ENCODE measurements around the gene ABHD16A. TPM values are rescaled to one million over a fixed set of nuclear protein-coding genes. Genes with fewer than 3 reads are reported as not detected.

ABHD16A gene
- total and polyA plus RNA-seq, 4 experiments from 2014 or later: 35.9 to 69.2 (median 56.4) TPM

- intact Hi-C loops (cut with micrococcal nuclease): no loop called here
- H3K9me3 Mint-ChIP-seq: no peaks in the 10 kb centered on the region
- H3K9me3 ChIP-seq (ENCODE audit: control insufficient read depth in 1 of 2, low read length in 2 of 2): no peaks in the 10 kb centered on the region
- H3K36me3 Mint-ChIP-seq: peaks cover 25 to 71% of the 10 kb centered on the region in 2 donors
- H3K27me3 ChIP-seq (ENCODE audit: insufficient read depth, low read length): no peaks in the 10 kb centered on the region
- no peak overlapping the region for H3K4me3 ChIP-seq (ENCODE audit: low read length in 2 of 2)
- H3K36me3 ChIP-seq (ENCODE audit: insufficient read depth, low read length): peaks cover 66% of the 10 kb centered on the region
- DNase-seq: no peak
- H3K27ac ChIP-seq (ENCODE audit: low read depth, low read length): no peak overlapping the region
- H3K4me1 ChIP-seq (ENCODE audit: insufficient read depth, low read length): no peaks in the 10 kb centered on the region
- H3K27ac Mint-ChIP-seq: peak overlapping the region in 6 of 7 donors; percentile 9 to 83 (median 62)
- CTCF ChIA-PET (ENCODE audit: partially characterized antibody): interaction anchor here (1.0 to 1.9 kb wide), 8 partner anchors 9 to 185 kb away, joined by 3 to 5 read pairs (median 3); partner anchors contain the start of genes LY6G5C and MPIG6B
- POLR2A ChIA-PET (ENCODE audit: partially characterized antibody): interaction anchor here (1.0 to 1.6 kb wide), 2 partner anchors 12 to 174 kb away, joined by 3 to 4 read pairs; no protein-coding TSS in a partner anchor
- H3K4me3 Mint-ChIP-seq: no peak overlapping the region
- peaks cover 0 to 3% (median under 1%) of the 10 kb centered on the region in 4 donors for H3K4me1 Mint-ChIP-seq
- H3K27me3 Mint-ChIP-seq: no peaks in the 10 kb centered on the region
These were observed 12.7 kb downstream of the ABHD16A start for GRCh38 chr6:31690231-31691077.

- H3K9me3 Mint-ChIP-seq: no peaks in the 10 kb centered on the region
- Histone ChIP-seq H3K27me3 (ENCODE audit: insufficient read depth, low read length) (no peaks in the 10 kb centered on the region), H3K4me1 (ENCODE audit: insufficient read depth, low read length) (no peaks in the 10 kb centered on the region), H3K27ac (ENCODE audit: low read depth, low read length) (no peak overlapping the region), H3K4me3 (ENCODE audit: low read length in 2 of 2) (no peak overlapping the region), H3K36me3 (ENCODE audit: insufficient read depth, low read length) (peaks cover 58% of the 10 kb centered on the region), H3K9me3 (ENCODE audit: control insufficient read depth in 1 of 2, low read length in 2 of 2) (no peaks in the 10 kb centered on the region)
- H3K4me3 Mint-ChIP-seq: no peak overlapping the region
- intact Hi-C loops (cut with micrococcal nuclease): no loop called here
- DNase-seq: no peak
- ChIA-PET CTCF (ENCODE audit: partially characterized antibody) (interaction anchor here (1.2 to 1.9 kb wide), 3 partner anchors 8 to 36 kb away, joined by 3 to 5 read pairs (median 3); partner anchors contain the start of gene LY6G5C), POLR2A (ENCODE audit: partially characterized antibody) (interaction anchor here (1.6 kb wide), 1 partner anchor 175 kb away, joined by 4 read pairs; no protein-coding TSS in a partner anchor)
- peak overlapping the region in 3 of 7 donors; percentile 7 to 64 (median 24) for H3K27ac Mint-ChIP-seq
- H3K27me3 Mint-ChIP-seq: no peaks in the 10 kb centered on the region
- peaks cover 0 to 3% (median under 1%) of the 10 kb centered on the region in 4 donors for H3K4me1 Mint-ChIP-seq
- peaks cover 20 to 61% of the 10 kb centered on the region in 2 donors for H3K36me3 Mint-ChIP-seq
These were observed 13.6 kb downstream of the ABHD16A start for GRCh38 chr6:31689249-31690110.

GRCh38 chr6:31687860-31688693 lies 15.0 kb downstream of the ABHD16A start:
- H3K27ac Mint-ChIP-seq: peak overlapping the region in 3 of 7 donors; percentile 7 to 68 (median 48)
- Histone ChIP-seq H3K4me1 (ENCODE audit: insufficient read depth, low read length) (no peaks in the 10 kb centered on the region), H3K9me3 (ENCODE audit: control insufficient read depth in 1 of 2, low read length in 2 of 2) (no peaks in the 10 kb centered on the region), H3K27me3 (ENCODE audit: insufficient read depth, low read length) (no peaks in the 10 kb centered on the region), H3K4me3 (ENCODE audit: low read length in 2 of 2) (no peak overlapping the region), H3K27ac (ENCODE audit: low read depth, low read length) (no peak overlapping the region), H3K36me3 (ENCODE audit: insufficient read depth, low read length) (peaks cover 47% of the 10 kb centered on the region)
- H3K36me3 Mint-ChIP-seq: peaks cover 20 to 55% of the 10 kb centered on the region in 2 donors
- H3K9me3 Mint-ChIP-seq: no peaks in the 10 kb centered on the region
- peaks cover 0 to 3% (median under 1%) of the 10 kb centered on the region in 4 donors for H3K4me1 Mint-ChIP-seq
- ChIA-PET CTCF (ENCODE audit: partially characterized antibody) (interaction anchor here (0.8 kb wide), 1 partner anchor 142 kb away, joined by 4 read pairs; no protein-coding TSS in a partner anchor), POLR2A (ENCODE audit: partially characterized antibody) (interaction anchor here (0.6 to 2.5 kb wide), 2 partner anchors 15 to 143 kb away, joined by 4 to 7 read pairs; partner anchors contain the start of gene ABHD16A)
- DNase-seq: no peak
- H3K27me3 Mint-ChIP-seq: no peaks in the 10 kb centered on the region
- intact Hi-C loops (cut with micrococcal nuclease): no loop called here
- no peak overlapping the region for H3K4me3 Mint-ChIP-seq

GRCh38 chr6:31687321-31687720 lies 15.8 kb downstream of the ABHD16A start:
- Histone ChIP-seq H3K36me3 (ENCODE audit: insufficient read depth, low read length) (peaks cover 45% of the 10 kb centered on the region), H3K4me3 (ENCODE audit: low read length in 2 of 2) (no peak overlapping the region), H3K27me3 (ENCODE audit: insufficient read depth, low read length) (no peaks in the 10 kb centered on the region), H3K9me3 (ENCODE audit: control insufficient read depth in 1 of 2, low read length in 2 of 2) (no peaks in the 10 kb centered on the region), H3K27ac (ENCODE audit: low read depth, low read length) (no peak overlapping the region), H3K4me1 (ENCODE audit: insufficient read depth, low read length) (no peaks in the 10 kb centered on the region)
- Mint-ChIP-seq H3K4me3 (no peak overlapping the region), H3K27ac (peak overlapping the region in 2 of 7 donors; percentile 52 to 64), H3K4me1 (peaks cover 0 to 2% (median under 1%) of the 10 kb centered on the region in 4 donors), H3K27me3 (no peaks in the 10 kb centered on the region), H3K9me3 (no peaks in the 10 kb centered on the region), H3K36me3 (peaks cover 17 to 48% of the 10 kb centered on the region in 2 donors)
- ChIA-PET POLR2A (ENCODE audit: partially characterized antibody) (interaction anchor here (2.5 kb wide), 1 partner anchor 16 kb away, joined by 7 read pairs; the partner anchor contains the start of gene ABHD16A), CTCF (ENCODE audit: partially characterized antibody) (interaction anchor here (0.8 kb wide), 1 partner anchor 142 kb away, joined by 4 read pairs; no protein-coding TSS in a partner anchor)
- intact Hi-C loops (cut with micrococcal nuclease): no loop called here
- no peak for DNase-seq

GRCh38 chr6:31686483-31686882 lies 16.6 kb downstream of the ABHD16A start:
- CTCF ChIA-PET (ENCODE audit: partially characterized antibody): interaction anchor here (1.2 kb wide), 1 partner anchor 144 kb away, joined by 3 read pairs; no protein-coding TSS in a partner anchor

GRCh38 chr6:31683591-31683990 lies 19.5 kb downstream of the ABHD16A start:
- Mint-ChIP-seq H3K4me3 (peak overlapping the region in 1 of 8 donors; percentile 25), H3K36me3 (peaks cover 14 to 26% of the 10 kb centered on the region in 2 donors), H3K9me3 (no peaks in the 10 kb centered on the region), H3K27ac (peak overlapping the region in 2 of 7 donors; percentile 65 to 77), H3K4me1 (peaks cover 11 to 21% (median 15%) of the 10 kb centered on the region in 4 donors), H3K27me3 (no peaks in the 10 kb centered on the region)
- CTCF ChIA-PET (ENCODE audit: partially characterized antibody): no interaction called here
- intact Hi-C loops (cut with micrococcal nuclease): loop anchor here (5.0 kb wide), 1 partner anchor 54 kb away; the partner anchor contains the start of gene CLIC1
- Histone ChIP-seq H3K27me3 (ENCODE audit: insufficient read depth, low read length) (no peaks in the 10 kb centered on the region), H3K27ac (ENCODE audit: low read depth, low read length) (no peak overlapping the region), H3K4me3 (ENCODE audit: low read length in 2 of 2) (no peak overlapping the region), H3K36me3 (ENCODE audit: insufficient read depth, low read length) (peaks cover 22% of the 10 kb centered on the region), H3K9me3 (ENCODE audit: control insufficient read depth in 1 of 2, low read length in 2 of 2) (no peaks in the 10 kb centered on the region), H3K4me1 (ENCODE audit: insufficient read depth, low read length) (peaks cover 19% of the 10 kb centered on the region)
- POLR2A ChIA-PET (ENCODE audit: partially characterized antibody): interaction anchor here (1.3 to 1.4 kb wide), 2 partner anchors 131 to 144 kb away, joined by 3 read pairs; partner anchors contain the start of gene HSPA1B
- DNase-seq: no peak

More at GRCh38 chr6:31686483-31686882, 16.6 kb downstream of the ABHD16A start:
- no peaks in the 10 kb centered on the region for H3K9me3 Mint-ChIP-seq
- H3K27me3 ChIP-seq (ENCODE audit: insufficient read depth, low read length): no peaks in the 10 kb centered on the region
- H3K27me3 Mint-ChIP-seq: no peaks in the 10 kb centered on the region
- H3K27ac ChIP-seq (ENCODE audit: low read depth, low read length): no peak overlapping the region
- no peaks in the 10 kb centered on the region for H3K9me3 ChIP-seq (ENCODE audit: control insufficient read depth in 1 of 2, low read length in 2 of 2)
- H3K4me3 Mint-ChIP-seq: no peak overlapping the region
- peaks cover 4% of the 10 kb centered on the region for H3K4me1 ChIP-seq (ENCODE audit: insufficient read depth, low read length)
- intact Hi-C loops (cut with micrococcal nuclease): no loop called here
- H3K4me3 ChIP-seq (ENCODE audit: low read length in 2 of 2): no peak overlapping the region
- peaks cover 45% of the 10 kb centered on the region for H3K36me3 ChIP-seq (ENCODE audit: insufficient read depth, low read length)
- H3K27ac Mint-ChIP-seq: peak overlapping the region in 3 of 7 donors; percentile 25 to 70 (median 47)
- POLR2A ChIA-PET (ENCODE audit: partially characterized antibody): interaction anchor here (2.5 kb wide), 1 partner anchor 17 kb away, joined by 7 read pairs; the partner anchor contains the start of gene ABHD16A
- DNase-seq: no peak
- peaks cover 2 to 5% (median 3%) of the 10 kb centered on the region in 4 donors for H3K4me1 Mint-ChIP-seq
- peaks cover 16 to 46% of the 10 kb centered on the region in 2 donors for H3K36me3 Mint-ChIP-seq
